ENCODE data around the gene WNK1.
"Not testable (repeated sequence)": the region's sequence is repeated elsewhere in the genome, so short reads cannot be mapped to it uniquely, and the experiment has no call there.

WNK1 gene

GRCh38 chr12:911191-911826 lies 158.9 kb downstream of the WNK1 start:
- peak; percentile 38 for DNase-seq (ENCODE audit: low spot score)

DNA sequence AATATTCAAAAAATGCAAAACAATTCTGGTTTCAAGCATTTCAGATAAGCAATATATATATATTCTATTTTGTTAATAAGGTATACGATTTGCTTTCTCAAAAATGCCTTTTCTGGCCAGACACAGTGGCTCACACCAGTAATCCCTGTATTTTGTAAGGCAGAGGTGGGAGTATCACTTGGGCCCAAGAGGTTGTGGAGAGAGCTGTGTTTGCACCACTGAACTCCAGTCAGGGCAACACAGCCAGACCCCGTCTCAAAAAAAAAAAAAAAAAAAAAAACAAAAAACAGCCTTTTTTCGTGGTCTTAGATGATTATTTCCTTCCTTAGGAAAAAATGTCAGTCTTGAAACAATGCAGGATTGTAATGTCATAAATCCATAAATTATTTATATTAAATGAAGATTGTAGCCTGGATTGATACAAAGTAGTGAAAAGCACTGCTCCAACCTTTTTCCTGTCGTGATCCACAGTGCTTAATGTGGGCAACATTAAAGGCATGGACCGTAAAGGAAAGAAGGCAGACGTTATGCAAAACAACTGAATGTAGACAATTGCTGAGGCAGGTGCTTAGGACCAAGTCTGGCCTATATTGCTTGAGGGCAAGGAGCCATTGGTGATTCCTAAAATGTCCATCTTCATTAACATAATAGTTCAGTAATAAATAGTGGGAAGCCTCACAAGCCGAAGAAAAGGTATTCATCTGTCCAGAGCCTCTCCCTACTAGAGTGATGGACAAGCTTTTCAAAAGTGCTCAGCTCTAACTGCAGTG lies 160.3 kb downstream of the WNK1 start:
- DNase-seq (ENCODE audit: low spot score), result no peak

GRCh38 chr12:913919-914698 lies 161.7 kb downstream of the WNK1 start:
- no peak for DNase-seq (ENCODE audit: low spot score)

DNA sequence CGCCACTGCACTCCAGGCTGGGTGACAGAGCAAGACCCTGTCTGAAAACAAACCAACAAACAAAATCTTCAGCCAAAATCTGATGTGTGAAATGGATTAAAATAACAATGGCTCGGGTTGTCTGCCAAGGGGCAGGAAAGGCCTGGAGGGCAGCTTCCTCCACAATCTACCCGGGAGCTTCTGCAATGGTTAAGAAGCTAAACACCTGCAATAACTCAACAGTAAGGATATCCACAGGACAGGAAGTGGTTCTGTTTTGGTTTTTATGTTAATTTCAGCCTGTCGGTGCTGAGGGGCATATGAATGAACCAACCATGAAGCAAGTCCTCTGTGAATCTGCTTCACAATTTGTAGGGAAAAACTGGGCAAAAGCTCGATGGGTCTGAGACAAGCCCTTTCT lies 162.7 kb downstream of the WNK1 start:
- DNase-seq (ENCODE audit: low spot score), result no peak

DNA sequence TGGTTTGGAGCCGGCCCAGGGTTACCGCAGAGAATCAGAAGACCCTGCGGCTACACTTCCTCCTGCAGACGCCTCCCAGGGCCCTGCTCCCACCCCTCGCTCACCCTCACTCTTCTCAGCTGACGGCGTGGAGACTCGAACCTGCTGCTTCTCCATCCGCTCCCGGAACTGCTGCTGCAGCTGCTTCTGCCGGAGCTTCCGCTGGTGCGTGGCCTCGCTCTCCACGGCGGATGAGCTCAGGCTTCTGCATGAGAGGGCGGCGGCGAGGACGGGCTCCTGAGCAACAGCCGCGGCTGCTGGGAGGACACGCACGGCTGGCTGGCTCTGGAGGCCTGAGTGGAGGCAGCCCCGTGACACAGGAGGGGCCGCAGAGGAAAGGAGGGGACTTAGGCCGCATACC lies 163.9 kb downstream of the WNK1 start:
- no peak for DNase-seq (ENCODE audit: low spot score)

DNA sequence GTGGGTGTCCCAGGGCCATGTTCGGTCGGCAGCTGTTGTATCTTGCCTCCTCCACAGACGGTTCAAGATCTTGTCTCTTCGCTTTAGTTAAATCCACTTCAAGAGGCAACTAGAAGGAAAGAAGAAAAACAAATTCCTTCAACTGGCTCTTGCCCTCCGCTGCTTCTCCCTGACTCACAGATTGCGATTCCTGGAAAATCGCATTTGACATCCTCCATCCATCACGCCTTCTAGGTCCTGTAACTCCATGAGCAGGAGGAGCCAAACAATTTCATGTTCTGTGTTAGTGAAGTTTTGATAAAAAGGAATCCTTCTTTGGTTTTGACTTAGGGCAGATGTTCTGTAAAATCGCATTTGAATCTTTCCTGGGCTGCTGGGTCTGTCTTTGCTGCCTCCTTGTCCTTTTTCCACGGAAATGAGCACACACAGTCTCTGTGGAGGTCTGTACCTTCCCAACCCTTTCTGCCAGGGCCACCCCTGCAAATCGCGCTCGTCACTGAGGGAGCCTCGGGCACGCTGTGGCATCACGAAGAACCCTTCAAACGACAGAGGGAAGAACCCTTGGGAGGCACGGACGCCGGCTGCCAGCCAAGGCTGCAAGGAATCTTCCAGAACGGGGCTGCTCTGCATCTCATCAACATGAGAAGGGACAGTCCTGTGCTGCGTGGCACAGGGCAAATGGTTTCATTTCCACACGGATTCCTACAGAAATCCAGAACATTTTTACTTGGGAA lies 164.5 kb downstream of the WNK1 start:
- DNase-seq (ENCODE audit: low spot score), result no peak

DNA sequence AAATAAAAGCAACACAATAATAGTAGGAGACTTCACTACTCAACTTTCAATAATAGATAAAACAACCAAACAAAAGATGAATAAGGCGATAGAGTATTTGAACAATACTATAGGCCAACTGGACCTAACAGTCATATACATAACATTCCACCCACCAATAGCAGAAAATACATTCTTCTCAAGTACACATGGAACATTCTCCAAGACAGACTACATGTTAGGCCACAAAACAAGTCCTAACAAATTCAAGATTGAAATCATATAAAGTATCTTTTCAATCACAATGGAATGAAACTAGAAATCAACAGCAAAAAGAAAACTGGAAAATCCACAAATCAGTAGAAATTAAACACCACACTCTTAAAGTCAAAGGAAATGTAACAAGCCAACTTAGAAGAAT lies 168.3 kb downstream of the WNK1 start:
- no peak for DNase-seq (ENCODE audit: low spot score)

DNA sequence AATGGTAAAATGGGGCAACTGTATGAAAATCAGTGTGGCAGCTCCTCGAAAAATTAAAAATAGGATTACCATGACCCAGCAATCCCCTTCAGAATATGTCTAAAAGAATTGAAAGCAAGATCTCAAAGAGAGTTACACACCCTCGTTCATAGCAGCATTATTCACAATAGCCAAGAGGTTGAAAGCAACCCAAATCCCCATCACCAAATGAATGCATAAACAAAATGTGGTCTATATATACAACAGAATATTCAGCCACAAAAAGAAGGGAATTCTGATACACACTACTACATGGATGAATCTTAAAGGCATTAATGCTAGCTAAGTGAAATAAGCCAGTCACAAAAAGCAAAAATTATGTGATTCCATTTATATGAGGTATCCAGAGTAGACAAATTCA lies 169.9 kb downstream of the WNK1 start:
- DNase-seq (ENCODE audit: low spot score), result no peak

DNA sequence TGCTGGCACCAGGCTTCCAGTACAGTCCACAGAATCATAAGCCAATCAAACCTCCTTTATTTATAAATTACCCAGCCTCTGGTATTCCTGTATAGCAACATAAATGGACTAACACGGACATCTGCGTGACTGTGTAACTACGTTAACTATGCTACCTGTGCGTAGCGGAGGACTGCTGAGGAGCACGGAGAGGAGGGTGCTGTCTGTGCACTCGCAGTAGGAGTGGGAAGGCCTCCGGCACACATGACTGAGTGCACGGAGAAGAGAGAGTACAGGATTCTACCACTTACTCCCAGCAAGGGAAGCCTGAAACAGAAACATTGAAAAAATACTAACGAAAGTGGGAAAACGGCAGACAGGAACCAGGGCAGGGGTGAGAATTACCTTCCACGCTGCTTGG lies 174.3 kb downstream of the WNK1 start:
- DNase-seq (ENCODE audit: low spot score), result no peak

GRCh38 chr12:931060-931459 lies 178.7 kb downstream of the WNK1 start:
- no peak for DNase-seq (ENCODE audit: low spot score)

DNA sequence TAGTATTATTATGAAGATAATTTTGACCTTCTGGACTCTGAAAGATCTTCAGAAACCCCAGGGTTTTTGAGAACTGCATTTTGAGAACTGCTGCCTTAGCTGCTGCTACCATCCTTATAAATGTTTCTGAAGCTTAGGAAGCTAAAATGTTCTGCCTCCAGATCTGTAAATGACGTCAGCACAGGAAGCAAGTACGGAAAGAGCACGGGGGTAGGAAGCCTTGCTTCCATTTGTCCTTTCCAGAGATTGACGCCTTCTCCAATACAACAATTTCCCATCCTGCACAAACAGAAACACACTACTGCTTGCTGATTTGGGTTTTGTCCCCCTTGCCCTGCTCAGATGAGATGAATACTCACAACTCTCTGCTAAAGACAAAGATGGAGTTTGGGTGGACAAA lies 179.2 kb downstream of the WNK1 start:
- no peak for DNase-seq (ENCODE audit: low spot score)

- DNase-seq (ENCODE audit: low spot score), result not testable (repeated sequence)
Observed at GRCh38 chr12:935891-936290, 183.5 kb downstream of the WNK1 start.

DNA sequence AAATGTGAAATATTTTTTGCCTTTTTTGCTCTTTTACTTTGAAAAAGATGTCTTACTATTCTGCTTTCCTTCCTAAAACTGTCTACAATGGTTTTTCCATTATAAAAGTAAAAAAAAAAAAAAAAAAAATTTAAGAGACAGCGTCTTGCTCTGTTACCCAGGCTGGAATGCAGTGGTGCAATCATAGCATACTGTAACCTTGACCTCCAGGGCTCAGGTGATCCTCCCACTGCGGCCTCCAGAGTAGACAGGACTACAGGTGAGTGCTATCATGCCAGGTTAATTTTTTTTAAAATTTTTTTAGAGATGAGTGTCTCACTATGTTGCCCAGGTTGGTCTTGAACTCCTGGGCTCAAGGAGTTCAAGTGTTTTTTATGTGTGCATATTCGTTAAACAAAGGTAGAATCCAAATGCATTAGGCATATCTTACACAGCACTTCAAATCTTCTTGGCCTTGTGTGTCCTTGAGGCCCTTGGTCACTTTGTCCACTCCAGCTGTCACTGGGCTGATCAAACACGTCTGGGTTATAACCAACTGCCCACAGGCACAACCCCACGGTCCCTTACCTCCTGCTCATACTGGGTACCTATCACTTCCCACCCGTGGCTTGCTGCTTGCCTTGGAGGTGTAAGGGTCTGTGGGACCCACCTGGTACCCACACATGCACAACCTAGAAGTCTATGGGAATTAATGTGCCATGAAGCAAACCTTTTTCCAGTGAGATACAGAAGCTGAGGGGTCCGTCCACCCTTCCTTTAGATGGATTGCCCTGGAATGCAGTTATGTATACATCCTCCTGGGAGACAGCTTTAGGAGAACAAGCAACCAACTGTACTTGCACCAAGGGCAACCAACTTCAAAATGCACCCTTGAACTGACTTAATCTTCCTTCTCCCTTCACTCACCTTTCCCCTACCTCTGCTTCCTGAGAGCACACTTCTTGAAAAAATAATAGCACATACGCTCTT lies 184.3 kb downstream of the WNK1 start:
- DNase-seq (ENCODE audit: low spot score), result no peak

DNA sequence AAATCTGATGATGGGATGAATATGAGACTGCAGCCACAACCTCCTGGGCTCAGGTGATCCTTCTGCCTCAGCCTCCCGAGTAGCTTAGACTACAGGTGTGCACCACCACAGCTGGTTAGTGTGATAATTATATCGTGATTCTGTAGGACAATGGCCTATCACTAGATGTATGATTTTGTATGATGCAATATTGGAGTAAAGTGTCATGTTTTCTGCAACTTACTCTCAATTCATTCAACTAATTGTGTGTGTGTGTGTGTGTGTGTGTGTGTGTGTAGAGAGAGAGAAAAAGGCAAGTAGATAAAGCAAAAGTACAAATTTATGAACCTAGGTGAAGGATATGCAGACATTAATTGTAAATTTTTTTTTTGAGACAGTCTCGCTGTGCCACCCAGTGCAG lies 186.4 kb downstream of the WNK1 start:
- no peak for DNase-seq (ENCODE audit: low spot score)

- no peak for DNase-seq (ENCODE audit: low spot score)
Observed at GRCh38 chr12:943051-943450, 190.7 kb downstream of the WNK1 start.

DNA sequence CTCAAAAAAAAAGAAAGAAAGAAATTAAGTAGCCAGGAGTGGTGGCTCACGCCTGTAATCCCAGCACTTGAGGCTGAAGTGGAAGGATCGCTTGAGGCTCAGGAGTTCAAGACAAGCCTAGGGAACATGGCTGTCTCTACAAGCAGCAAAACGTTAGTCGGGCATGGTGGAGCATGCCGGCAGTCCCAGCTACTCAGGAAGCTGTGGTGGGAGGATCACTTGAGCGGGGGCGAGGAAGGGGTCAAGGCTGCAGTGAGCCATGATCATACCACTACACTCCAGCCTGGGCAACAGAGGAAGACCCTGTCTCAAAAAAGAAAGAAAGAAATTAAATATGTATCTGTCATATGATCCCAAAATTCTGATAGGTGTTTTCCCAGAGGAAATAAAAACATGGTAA lies 191.8 kb downstream of the WNK1 start:
- DNase-seq (ENCODE audit: low spot score), result no peak

DNA sequence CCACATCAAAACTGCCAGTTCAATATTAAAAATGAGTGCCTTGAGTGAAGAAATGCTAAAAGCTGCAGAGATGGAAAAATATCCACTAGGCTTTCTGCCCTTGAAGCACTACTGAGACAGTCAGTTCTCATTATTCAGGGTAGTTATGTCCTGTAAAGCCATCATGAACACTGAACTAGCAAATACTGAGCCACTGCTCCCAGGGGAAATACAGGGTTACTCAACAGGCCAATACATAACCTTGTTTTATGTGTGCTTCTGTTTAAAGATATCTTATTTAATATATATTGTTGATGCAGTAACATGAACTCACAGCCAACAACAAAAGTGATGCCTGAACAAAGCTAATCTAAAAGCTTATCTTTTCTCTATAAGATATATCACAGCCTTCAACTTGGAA lies 193.8 kb downstream of the WNK1 start:
- DNase-seq (ENCODE audit: low spot score), result no peak

GRCh38 chr12:946631-947030 lies 194.3 kb downstream of the WNK1 start:
- DNase-seq (ENCODE audit: low spot score), result no peak

DNA sequence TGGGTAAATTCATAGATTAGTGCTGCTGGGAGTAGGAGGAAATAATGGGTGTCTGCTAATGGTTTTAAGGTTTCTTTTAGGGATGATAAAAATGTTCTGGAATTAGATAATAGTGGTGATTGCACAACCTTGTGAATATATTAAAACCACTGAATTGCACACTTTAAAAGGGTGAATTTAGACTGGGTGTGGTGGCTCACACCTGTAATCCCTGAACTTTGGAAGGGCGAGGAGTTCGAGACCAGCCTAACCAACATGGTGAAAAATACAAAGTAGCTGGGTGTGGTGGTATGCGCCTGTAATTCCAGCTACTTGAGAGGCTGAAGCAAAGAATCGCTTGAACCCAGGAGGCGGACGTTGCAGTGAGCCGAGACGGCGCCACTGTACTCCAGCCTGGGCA lies 195.9 kb downstream of the WNK1 start:
- no peak for DNase-seq (ENCODE audit: low spot score)

DNA sequence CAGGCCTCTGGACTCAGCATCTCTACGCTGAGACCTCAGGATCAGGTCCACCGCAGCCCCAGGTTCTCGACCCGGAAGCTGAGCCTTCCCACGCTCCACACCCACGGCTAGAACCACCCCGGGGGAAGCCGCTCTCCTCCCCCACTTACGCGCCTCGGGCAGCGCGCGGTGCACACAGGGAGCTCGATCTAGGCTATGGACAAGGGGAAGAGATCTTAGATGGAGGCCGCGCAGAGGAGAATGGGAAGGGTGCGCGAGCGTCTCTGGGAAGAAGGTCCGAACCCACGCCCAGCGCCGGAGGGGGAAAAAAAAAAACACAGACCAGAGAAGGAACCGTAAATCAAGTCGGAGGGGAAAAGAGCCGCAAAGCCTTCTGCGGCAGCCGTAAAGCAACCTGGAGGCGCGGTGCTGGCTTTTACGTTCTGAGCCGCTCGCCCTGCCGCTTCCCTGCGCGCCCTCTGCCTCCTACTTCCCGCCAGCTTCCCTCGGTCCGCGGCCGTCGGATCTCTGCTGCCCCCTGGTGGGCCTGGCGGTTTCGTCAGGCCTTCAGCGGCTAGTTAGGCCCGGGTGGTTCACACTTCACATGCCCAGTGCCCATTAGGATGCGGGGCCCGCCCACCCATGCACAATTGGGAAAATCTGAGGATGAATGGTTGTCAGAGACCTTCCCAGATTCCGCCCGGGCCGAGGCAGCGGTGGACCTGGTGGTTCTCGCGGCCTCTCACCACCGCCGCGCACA lies 197.2 kb downstream of the WNK1 start, which contains the start of gene RAD52:
Gene RAD52, minus strand, starts transcription at position 242 of the 739 bp plus-strand sequence. CDS start 16,636 bp downstream, outside the sequence.
- peak; percentile 97 for DNase-seq (ENCODE audit: low spot score)

Data from pons (tissue), 1 donor.